HG03095 (cell line): ENCODE measurements around the gene CD96.

Source experiments
- ATAC-seq: cut with Tn5 transposase; IDR thresholded peaks from one replicate; pipeline ENCODE4 v1.9.1; 2021; ENCODE audit warnings: moderate library complexity; ENCODE audit not compliant: unreplicated experiment

Gene CD96

GRCh38 chr3:111592936-111593335 lies 50.9 kb downstream of the CD96 start:
- ATAC-seq: no peak

- ATAC-seq: no peak
Measured at GRCh38 chr3:111593666-111594065, 51.7 kb downstream of the CD96 start.

GRCh38 chr3:111594205-111594604 lies 52.2 kb downstream of the CD96 start:
- ATAC-seq: peak; percentile 61

- ATAC-seq: no peak
Measured at GRCh38 chr3:111594781-111595180, 52.8 kb downstream of the CD96 start.

- peak; percentile 56 for ATAC-seq
Measured at GRCh38 chr3:111595232-111595631, 53.2 kb downstream of the CD96 start, which contains the start of gene ZBED2. ZBED2 (minus strand) TSS chr3:111595346; CDS start chr3:111594201, 1,145 bp downstream.

- no peak for ATAC-seq
Measured at GRCh38 chr3:111596328-111596727, 54.3 kb downstream of the CD96 start.

- no peak for ATAC-seq
Measured at GRCh38 chr3:111598139-111598538, 56.1 kb downstream of the CD96 start.

GRCh38 chr3:111598552-111598951 lies 56.6 kb downstream of the CD96 start:
- no peak for ATAC-seq

- no peak for ATAC-seq
Measured at GRCh38 chr3:111601810-111602209, 59.8 kb downstream of the CD96 start.

- no peak for ATAC-seq
Measured at GRCh38 chr3:111603679-111604078, 61.7 kb downstream of the CD96 start.

GRCh38 chr3:111604119-111604518 lies 62.1 kb downstream of the CD96 start:
- no peak for ATAC-seq

GRCh38 chr3:111605018-111605417 lies 63.0 kb downstream of the CD96 start:
- no peak for ATAC-seq

- no peak for ATAC-seq
Measured at GRCh38 chr3:111605493-111605892, 63.5 kb downstream of the CD96 start.

- no peak for ATAC-seq
Measured at GRCh38 chr3:111607240-111607920, 65.4 kb downstream of the CD96 start.

- ATAC-seq: no peak
Measured at GRCh38 chr3:111608383-111608782, 66.4 kb downstream of the CD96 start.

GRCh38 chr3:111609700-111610099 lies 67.7 kb downstream of the CD96 start:
- no peak for ATAC-seq

GRCh38 chr3:111610189-111610588 lies 68.2 kb downstream of the CD96 start:
- peak; percentile 94 for ATAC-seq

GRCh38 chr3:111610612-111611054 lies 68.6 kb downstream of the CD96 start:
- peak; percentile 15 for ATAC-seq

- no peak for ATAC-seq
Measured at GRCh38 chr3:111613294-111613693, 71.3 kb downstream of the CD96 start.

GRCh38 chr3:111615880-111616279 lies 73.9 kb downstream of the CD96 start:
- no peak for ATAC-seq

- peak; percentile 70 for ATAC-seq
Measured at GRCh38 chr3:111616417-111617105, 74.6 kb downstream of the CD96 start.

- ATAC-seq: no peak
Measured at GRCh38 chr3:111617406-111617805, 75.4 kb downstream of the CD96 start.
